ENCODE results near the gene KDM2A. TPM values are rescaled to one million over a fixed set of nuclear protein-coding genes. Genes with fewer than 3 reads are reported as not detected.
A peak's percentile ranks its signal among the peaks of the same experiment; 100 is the strongest.

The KDM2A gene
- total RNA-seq, 2 experiments from 2014 or later = 90.3 to 93.1 TPM

DNA sequence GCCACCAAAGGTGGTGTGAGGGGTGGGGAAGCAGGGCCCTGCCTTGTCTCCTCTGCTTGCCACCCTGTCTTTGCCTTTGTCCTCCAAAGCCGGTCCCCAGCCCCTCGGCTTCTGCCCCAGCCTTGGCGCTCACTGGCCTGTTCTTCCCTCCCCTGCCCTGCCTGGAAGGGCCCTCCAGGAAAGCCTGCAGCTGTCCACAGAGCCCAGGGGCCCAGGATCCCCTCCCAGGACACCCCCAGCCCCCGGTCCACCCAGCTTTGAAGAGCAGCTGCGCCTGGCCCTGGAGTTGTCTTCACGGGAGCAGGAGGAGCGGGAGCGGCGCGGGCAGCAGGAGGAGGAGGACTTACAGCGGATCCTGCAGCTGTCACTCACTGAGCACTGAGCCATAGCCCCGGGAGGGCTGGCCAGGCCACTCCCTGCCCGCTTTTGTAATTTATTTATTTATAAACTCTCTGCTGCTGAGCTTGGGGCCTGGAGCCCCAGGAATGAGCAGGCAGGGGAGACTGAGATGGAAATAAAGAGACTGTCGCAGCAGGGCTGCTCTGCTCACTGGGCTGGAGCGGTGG is 183.0 kb downstream of the KDM2A start:
- no peaks in the 10 kb centered on the region for H3K27me3 Mint-ChIP-seq (ENCODE audit: low read depth)
- H3K27ac Mint-ChIP-seq = no peak overlapping the region
- POLR2A ChIA-PET = interaction anchor here (1.0 to 2.0 kb wide), 7 partner anchors 9 to 34 kb away, joined by 3 to 11 read pairs (median 4); partner anchors contain the start of gene ANKRD13D
- peaks cover under 1% of the 10 kb centered on the region for H3K9me3 Mint-ChIP-seq (ENCODE audit: insufficient read depth)
- ATAC-seq (no peak), DNase-seq (no peak)
- peaks cover 22% of the 10 kb centered on the region for H3K4me1 Mint-ChIP-seq (ENCODE audit: low read depth)
- CTCF ChIA-PET = interaction anchor here (1.6 kb wide), 1 partner anchor 49 kb away, joined by 5 read pairs; no protein-coding TSS in a partner anchor
- peak overlapping the region; percentile 28 for H3K4me3 Mint-ChIP-seq
- H3K36me3 Mint-ChIP-seq (ENCODE audit: low read depth) = peaks cover 39% of the 10 kb centered on the region

GRCh38 chr11:67302571-67303131 is 183.6 kb downstream of the KDM2A start:
- POLR2A ChIA-PET = interaction anchor here (0.6 to 1.6 kb wide), 14 partner anchors 9 to 130 kb away, joined by 3 to 11 read pairs (median 4); partner anchors contain the start of gene ANKRD13D
- Mint-ChIP-seq H3K27me3 (ENCODE audit: low read depth) (no peaks in the 10 kb centered on the region), H3K9me3 (ENCODE audit: insufficient read depth) (no peaks in the 10 kb centered on the region), H3K36me3 (ENCODE audit: low read depth) (peaks cover 35% of the 10 kb centered on the region), H3K27ac (peak overlapping the region; percentile 43), H3K4me1 (ENCODE audit: low read depth) (peaks cover 22% of the 10 kb centered on the region), H3K4me3 (peak overlapping the region; percentile 28)
- CTCF ChIA-PET = interaction anchor here (0.7 to 1.6 kb wide), 5 partner anchors 15 to 50 kb away, joined by 3 to 10 read pairs (median 5); no protein-coding TSS in a partner anchor
- ATAC-seq (no peak), DNase-seq (no peak)

DNA sequence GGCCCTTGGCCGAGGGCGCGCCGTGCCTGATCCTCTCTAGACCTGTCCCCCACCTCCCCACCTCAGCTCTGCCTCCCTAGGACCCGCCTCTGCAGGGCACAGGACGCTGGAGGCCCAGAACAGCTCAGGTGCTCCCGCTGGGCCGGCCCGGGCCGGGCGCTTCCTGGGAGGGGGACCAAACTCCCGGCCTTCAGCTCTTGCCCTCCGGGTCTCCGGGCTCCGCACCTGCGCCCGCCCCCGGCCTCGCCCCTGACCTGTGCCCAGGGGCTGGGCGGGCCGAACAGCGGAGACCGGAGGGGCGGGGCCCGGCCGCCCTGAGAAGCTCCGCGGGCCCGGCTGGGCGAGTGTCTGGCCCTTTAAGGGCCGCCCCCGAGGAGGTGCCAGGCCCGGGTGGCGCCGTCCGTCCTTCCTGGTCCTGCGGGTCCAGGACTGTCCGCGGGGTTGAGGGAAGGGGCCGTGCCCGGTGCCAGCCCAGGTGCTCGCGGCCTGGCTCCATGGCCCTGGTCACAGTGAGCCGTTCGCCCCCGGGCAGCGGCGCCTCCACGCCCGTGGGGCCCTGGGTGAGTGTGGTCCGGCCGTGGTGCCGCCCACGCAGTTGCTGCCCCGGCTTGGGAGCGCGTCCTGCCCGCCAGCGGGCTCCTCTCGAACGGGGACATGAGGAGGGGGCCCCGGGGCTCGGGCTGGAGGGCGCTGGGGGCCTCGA is 184.2 kb downstream of the KDM2A start, which contains the start of gene SSH3:
SSH3 (plus strand) TSS at position 399 of the 703 bp plus-strand sequence; CDS start at position 495, 96 bp downstream.
- ATAC-seq = peak; percentile 84
- Mint-ChIP-seq H3K27me3 (ENCODE audit: low read depth) (no peaks in the 10 kb centered on the region), H3K9me3 (ENCODE audit: insufficient read depth) (no peaks in the 10 kb centered on the region), H3K4me3 (peak within 1 kb of the TSS; percentile 55), H3K27ac (peak within 1 kb of the TSS; percentile 43), H3K4me1 (ENCODE audit: low read depth) (peaks cover 19% of the 10 kb centered on the region), H3K36me3 (ENCODE audit: low read depth) (peaks cover 28% of the 10 kb centered on the region)
- peak; percentile 55 for DNase-seq
- ChIA-PET CTCF (interaction anchor here (0.7 to 1.6 kb wide), 5 partner anchors 14 to 50 kb away, joined by 3 to 10 read pairs (median 5); no protein-coding TSS in a partner anchor), POLR2A (interaction anchor here (0.5 to 1.6 kb wide), 14 partner anchors 10 to 136 kb away, joined by 3 to 11 read pairs (median 4); partner anchors contain the start of gene ANKRD13D)

DNA sequence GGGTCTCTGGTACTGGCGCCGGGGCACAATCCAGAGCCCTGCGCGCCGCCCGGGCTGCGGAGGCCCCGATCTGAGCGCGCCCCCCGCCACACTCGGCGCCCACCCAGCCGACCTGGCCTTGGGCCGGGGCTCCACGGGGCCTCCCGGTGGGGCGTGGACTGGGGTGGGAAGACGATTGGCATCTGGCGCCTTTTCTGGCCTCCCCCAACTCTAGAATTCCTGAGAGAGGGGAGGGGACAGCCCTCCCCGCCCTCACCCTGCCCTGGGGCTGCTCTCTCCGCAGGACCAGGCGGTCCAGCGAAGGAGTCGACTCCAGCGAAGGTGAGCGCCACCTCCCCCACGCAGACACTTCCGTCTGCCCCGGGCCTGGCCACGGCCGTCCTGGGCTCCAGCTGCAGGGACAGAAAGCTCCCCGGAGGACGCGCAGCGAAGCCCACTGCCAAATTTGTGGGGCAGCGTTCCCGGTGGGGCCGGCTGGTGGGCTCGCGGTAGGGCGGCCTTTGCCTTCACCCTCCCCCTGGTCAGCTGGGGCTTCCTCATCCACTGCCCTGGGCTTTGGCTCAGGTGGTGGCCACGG is 184.9 kb downstream of the KDM2A start:
- Mint-ChIP-seq H3K4me1 (ENCODE audit: low read depth) (peaks cover 16% of the 10 kb centered on the region), H3K9me3 (ENCODE audit: insufficient read depth) (no peaks in the 10 kb centered on the region), H3K4me3 (peak overlapping the region; percentile 55), H3K27me3 (ENCODE audit: low read depth) (no peaks in the 10 kb centered on the region), H3K27ac (no peak overlapping the region), H3K36me3 (ENCODE audit: low read depth) (peaks cover 22% of the 10 kb centered on the region)
- ATAC-seq = peak; percentile 40
- ChIA-PET POLR2A (interaction anchor here (1.1 to 1.6 kb wide), 7 partner anchors 10 to 49 kb away, joined by 3 to 11 read pairs (median 4); partner anchors contain the start of gene ANKRD13D), CTCF (interaction anchor here (1.1 to 1.6 kb wide), 4 partner anchors 13 to 51 kb away, joined by 4 to 10 read pairs (median 6); no protein-coding TSS in a partner anchor)
- no peak for DNase-seq

DNA sequence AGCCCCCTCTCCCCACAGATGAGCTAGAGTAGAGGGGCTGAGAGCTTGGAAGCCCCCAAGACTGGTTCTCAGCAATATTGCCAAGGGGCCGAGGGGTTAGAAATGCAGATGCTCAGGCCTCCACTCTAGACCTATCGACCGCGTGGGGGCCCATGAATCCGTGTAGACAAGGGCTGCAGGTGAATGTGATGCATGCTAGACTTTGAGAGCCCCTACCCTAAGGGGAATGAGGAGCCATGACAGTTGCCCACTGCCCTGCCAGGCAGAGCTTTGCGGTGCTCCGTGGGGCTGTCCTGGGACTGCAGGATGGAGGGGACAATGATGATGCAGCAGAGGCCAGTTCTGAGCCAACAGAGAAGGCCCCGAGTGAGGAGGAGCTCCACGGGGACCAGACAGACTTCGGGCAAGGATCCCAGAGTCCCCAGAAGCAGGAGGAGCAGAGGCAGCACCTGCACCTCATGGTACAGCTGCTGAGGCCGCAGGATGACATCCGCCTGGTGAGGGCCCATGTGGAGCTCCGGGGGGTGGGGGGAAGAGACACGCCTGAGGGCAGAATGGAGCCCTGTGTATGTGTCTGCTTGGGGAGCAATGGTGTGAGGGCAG is 185.5 kb downstream of the KDM2A start:
- POLR2A ChIA-PET = interaction anchor here (1.4 to 1.6 kb wide), 2 partner anchors 9 to 48 kb away, joined by 3 read pairs; no protein-coding TSS in a partner anchor
- peaks cover 16% of the 10 kb centered on the region for H3K4me1 Mint-ChIP-seq (ENCODE audit: low read depth)
- CTCF ChIA-PET = interaction anchor here (1.2 to 1.3 kb wide), 2 partner anchors 13 to 42 kb away, joined by 3 to 6 read pairs; no protein-coding TSS in a partner anchor
- H3K27ac Mint-ChIP-seq = peak overlapping the region; percentile 10
- no peaks in the 10 kb centered on the region for H3K9me3 Mint-ChIP-seq (ENCODE audit: insufficient read depth)
- H3K27me3 Mint-ChIP-seq (ENCODE audit: low read depth) = no peaks in the 10 kb centered on the region
- H3K36me3 Mint-ChIP-seq (ENCODE audit: low read depth) = peaks cover 24% of the 10 kb centered on the region
- ATAC-seq (no peak), DNase-seq (no peak)
- no peak overlapping the region for H3K4me3 Mint-ChIP-seq

DNA sequence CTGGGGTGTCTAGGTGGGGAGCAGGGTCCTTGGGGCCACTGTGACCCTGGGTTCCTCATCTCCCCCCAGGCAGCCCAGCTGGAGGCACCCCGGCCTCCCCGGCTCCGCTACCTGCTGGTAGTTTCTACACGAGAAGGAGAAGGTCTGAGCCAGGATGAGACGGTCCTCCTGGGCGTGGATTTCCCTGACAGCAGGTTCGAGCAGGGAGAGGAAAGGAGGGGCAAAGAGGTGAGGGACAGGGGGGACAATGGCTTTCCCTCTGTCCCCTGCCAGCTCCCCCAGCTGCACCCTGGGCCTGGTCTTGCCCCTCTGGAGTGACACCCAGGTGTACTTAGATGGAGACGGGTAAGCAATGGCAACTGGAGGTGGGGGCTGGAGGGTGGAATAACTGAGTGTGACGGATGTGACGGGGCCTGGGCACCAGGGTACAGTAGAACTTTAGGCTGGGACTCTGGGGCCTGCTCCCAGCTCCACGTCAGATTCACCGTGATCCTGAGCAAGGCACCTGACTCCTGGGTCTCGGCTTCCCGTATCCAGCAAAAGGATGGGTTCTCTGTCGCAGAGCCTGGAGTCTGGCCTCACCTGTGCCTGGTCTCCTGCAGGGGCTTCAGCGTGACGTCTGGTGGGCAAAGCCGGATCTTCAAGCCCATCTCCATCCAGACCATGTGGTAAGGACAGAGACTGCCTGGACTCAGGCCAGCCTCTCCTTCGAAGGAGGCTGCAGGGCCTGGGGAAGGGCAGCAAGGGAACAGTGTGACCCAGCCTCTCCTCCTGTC is 187.9 kb downstream of the KDM2A start:
- no peaks in the 10 kb centered on the region for H3K9me3 Mint-ChIP-seq (ENCODE audit: insufficient read depth)

DNA sequence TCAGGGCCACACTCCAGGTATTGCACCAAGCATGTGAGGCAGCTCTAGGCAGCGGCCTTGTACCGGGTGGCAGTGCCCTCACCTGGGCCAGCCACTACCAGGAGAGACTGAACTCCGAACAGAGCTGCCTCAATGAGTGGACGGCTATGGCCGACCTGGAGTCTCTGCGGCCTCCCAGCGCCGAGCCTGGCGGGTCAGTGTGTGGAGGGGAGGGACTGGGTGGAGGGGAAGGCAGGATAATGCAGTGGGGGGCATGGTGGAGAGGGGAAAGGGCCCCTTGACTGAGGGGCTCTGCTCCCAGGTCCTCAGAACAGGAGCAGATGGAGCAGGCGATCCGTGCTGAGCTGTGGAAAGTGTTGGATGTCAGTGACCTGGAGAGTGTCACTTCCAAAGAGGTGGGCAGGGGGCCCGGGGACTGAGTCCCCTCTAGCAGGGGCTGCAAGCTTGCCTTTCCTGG is 188.5 kb downstream of the KDM2A start:
- no peaks in the 10 kb centered on the region for H3K27me3 Mint-ChIP-seq (ENCODE audit: low read depth)
- H3K36me3 Mint-ChIP-seq (ENCODE audit: low read depth) = peaks cover 13% of the 10 kb centered on the region
- no peak for DNase-seq
- ATAC-seq = no peak
- ChIA-PET CTCF (interaction anchor here (1.4 kb wide), 1 partner anchor 10 kb away, joined by 3 read pairs; no protein-coding TSS in a partner anchor), POLR2A (interaction anchor here (1.0 to 1.2 kb wide), 3 partner anchors 10 to 68 kb away, joined by 3 read pairs; no protein-coding TSS in a partner anchor)
- peaks cover 19% of the 10 kb centered on the region for H3K4me1 Mint-ChIP-seq (ENCODE audit: low read depth)
- no peaks in the 10 kb centered on the region for H3K9me3 Mint-ChIP-seq (ENCODE audit: insufficient read depth)
- no peak overlapping the region for H3K4me3 Mint-ChIP-seq
- H3K27ac Mint-ChIP-seq = no peak overlapping the region

More for the DNA sequence above, 187.9 kb downstream of the KDM2A start:
- ChIA-PET CTCF (interaction anchor here (1.4 to 1.5 kb wide), 2 partner anchors 10 to 11 kb away, joined by 3 to 4 read pairs; no protein-coding TSS in a partner anchor), POLR2A (no interaction called here)
- Mint-ChIP-seq H3K27me3 (ENCODE audit: low read depth) (no peaks in the 10 kb centered on the region), H3K36me3 (ENCODE audit: low read depth) (peaks cover 16% of the 10 kb centered on the region), H3K4me1 (ENCODE audit: low read depth) (peaks cover 19% of the 10 kb centered on the region), H3K27ac (no peak overlapping the region), H3K4me3 (no peak overlapping the region)
- ATAC-seq = no peak
- DNase-seq = no peak

Other genes starting within 250 kb of the KDM2A start
- gene PC, start 160.9 kb upstream of the KDM2A start, total RNA-seq = 10 to 100 TPM; 10.4 to 11.7 TPM
- gene C11orf86, start 144.0 kb upstream of the KDM2A start, total RNA-seq = not detected
- gene SYT12, start 96.1 kb upstream of the KDM2A start, total RNA-seq = not detected
- gene RHOD, start 62.4 kb upstream of the KDM2A start, total RNA-seq = not detected
- 100 to 1,000 TPM; 338 to 348 TPM for gene GRK2, start 147.2 kb downstream of the KDM2A start, total RNA-seq
- 100 to 1,000 TPM; 179 to 189 TPM for gene ANKRD13D, start 170.0 kb downstream of the KDM2A start, total RNA-seq
- gene SSH3, start 184.3 kb downstream of the KDM2A start, total RNA-seq = 10 to 100 TPM; 12.0 to 13.0 TPM
- gene POLD4, start 234.3 kb downstream of the KDM2A start, total RNA-seq = 10 to 100 TPM; 53.2 to 56.7 TPM

Measured in activated CD8-positive, alpha-beta T cell treated with anti-CD3 and anti-CD28 coated beads, Interleukin-2, amount 10 ng/mL, durations not matched to agents 7 days and 5 days (primary cell).